ENCODE results near the gene GMDS. TPM values are rescaled to one million over a fixed set of nuclear protein-coding genes. Genes with fewer than 3 reads are reported as not detected.

The GMDS gene
- total RNA-seq, 1 donor from 2014 or later: 24.2 TPM

GRCh38 chr6:2242311-2242710 is 3.1 kb downstream of the GMDS start:
- intact Hi-C loops (cut with micrococcal nuclease): loop anchor here (10.0 kb wide), 1 partner anchor 392 kb away; no protein-coding TSS in a partner anchor

DNA sequence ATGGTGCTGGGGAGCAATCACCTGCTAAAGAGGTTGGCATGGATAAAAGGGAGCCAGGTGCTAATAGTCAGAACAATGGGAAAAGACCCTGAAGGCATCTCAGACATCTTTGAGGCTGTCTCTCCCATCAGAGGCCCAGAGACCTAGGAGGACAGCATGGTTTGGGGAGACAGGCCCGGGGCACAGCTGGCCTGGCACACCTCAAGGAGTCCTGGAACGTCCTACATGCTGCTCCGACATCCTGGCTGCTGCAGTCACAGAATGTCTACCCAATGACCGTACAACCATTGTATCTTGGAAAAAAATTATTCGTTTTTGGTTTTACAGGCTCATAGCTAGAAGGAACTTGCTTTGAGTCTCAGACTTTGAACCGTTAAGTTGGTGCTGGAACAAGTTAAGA is 4.4 kb downstream of the GMDS start:
- intact Hi-C loops (cut with micrococcal nuclease): loop anchor here (10.0 kb wide), 1 partner anchor 394 kb away; no protein-coding TSS in a partner anchor

- intact Hi-C loops (cut with micrococcal nuclease): no loop called here
Observed at GRCh38 chr6:2237001-2237400, 8.4 kb downstream of the GMDS start.

- intact Hi-C loops (cut with micrococcal nuclease): no loop called here
Observed at GRCh38 chr6:2235777-2236495, 9.5 kb downstream of the GMDS start.

DNA sequence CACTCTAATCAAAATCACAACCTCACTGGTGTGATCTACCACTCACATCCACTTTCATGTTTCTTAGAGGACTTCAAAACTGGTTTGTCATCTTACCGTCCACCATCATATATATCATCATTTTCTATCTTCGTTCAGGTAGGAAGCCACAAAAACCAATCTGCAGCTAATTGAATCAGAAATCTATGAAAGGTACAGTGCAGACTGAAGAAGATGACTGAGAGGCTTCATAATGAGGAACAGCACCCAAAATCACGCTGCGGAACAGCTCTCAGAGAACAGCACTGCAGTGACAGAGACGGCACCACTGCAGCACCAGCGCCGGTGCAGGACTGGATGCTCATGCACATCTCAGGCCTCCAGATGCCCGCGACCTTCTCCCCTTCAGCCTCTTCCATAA is 13.0 kb downstream of the GMDS start:
- intact Hi-C loops (cut with micrococcal nuclease): no loop called here

DNA sequence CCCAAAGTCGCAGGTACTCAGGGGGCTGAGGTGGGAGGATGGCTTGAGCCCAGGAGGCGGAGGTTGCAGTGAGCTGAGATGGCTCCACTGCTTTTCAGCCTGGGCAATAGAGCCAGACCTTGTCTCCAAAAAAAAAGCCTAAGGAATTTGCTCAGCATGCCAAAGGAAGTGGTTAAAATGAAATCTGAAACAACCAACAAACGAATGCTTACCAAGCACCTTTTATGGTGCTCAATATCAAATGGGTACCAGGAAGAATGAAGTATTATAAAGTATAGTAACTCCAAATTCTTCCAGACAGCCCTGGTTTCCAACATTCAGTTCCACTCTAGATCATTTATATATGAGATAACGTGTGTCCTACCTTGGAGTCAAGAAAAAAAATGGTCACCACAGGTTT is 14.0 kb downstream of the GMDS start:
- intact Hi-C loops (cut with micrococcal nuclease): no loop called here

- intact Hi-C loops (cut with micrococcal nuclease): no loop called here
Observed at GRCh38 chr6:2230659-2231277, 14.6 kb downstream of the GMDS start.

DNA sequence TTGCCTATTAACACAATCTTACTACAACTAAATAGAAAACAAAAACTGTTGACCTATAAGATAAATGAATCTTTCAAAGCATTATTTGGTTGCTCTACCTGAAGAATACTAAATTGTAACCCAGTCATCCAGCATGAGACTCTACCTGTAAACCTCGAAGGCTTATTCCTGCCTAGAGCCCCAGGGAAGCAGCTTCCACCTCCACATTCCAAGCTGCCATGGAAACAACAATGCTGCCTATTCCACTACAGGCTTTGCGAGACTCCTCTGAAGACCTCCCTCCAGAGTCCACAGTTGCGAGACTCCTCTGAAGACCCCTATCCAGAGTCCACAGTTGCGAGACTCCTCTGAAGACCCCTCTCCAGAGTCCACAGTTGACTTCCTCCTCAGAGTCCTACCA is 15.7 kb downstream of the GMDS start:
- intact Hi-C loops (cut with micrococcal nuclease): no loop called here

DNA sequence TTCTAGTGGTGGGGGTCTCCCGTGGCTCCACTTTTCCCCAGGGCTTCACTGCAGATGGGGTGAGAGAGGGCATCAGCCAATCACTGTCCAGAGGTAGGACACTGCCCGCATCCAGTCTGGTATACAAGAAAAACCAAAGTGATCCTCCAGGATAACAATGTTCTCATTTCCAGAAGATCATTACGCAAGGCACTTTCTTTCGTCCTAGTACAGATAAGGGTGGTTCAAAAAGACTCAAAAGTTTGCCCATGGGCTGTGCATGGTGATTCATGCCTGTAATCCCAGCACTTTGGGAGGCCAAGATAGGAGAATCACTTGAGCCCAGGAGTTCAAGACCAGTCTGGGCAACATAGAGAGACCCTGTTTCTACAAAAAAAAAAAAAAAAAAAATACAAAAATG is 16.4 kb downstream of the GMDS start:
- intact Hi-C loops (cut with micrococcal nuclease): no loop called here

- intact Hi-C loops (cut with micrococcal nuclease): no loop called here
Observed at GRCh38 chr6:2228392-2228791, 17.0 kb downstream of the GMDS start.

GRCh38 chr6:2226775-2227174 is 18.6 kb downstream of the GMDS start:
- intact Hi-C loops (cut with micrococcal nuclease): no loop called here

DNA sequence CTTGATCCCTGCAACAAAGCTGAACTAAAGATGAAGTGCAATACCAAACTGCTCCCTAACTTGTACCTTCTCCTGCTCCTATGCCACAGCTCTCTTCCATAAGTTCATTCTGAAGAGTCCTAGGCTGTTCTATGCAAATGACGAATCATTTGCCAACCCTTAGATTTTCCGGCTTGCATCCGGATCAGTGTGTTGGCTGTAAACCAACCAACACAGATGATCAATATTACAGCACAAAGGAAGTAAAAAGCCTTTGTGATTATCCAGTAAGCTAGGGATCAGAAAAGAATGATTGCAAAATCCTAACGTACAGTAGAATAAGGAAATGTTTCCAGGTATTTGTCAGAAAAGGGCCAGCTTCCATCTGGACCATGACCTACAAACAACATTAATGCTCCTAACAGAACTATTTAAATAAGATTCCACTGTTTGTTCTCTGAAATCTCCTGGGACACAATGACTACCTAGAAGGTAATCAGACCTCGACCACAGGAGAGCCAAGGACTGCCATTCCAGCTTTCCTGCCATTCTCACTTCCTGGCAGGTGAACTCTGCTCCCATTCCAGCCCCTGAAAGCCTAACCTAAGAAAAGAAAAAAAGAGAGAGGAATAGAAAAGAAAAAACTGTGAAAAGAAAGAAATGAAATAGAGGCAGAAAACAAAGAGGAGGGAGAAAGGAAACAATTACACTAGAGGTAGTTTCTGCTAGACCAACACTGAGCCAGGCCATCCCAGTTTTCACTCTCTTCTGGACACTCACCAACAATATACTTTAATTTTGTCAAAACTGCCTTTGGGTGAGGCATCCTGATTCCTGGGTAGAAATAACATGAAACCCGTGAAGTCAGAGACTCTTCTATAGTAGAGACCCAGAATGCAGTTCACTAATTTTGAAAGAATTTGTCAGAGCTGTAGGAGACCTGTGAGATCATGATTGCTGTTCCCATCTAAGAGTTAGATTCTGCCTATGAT is 19.7 kb downstream of the GMDS start:
- intact Hi-C loops (cut with micrococcal nuclease): no loop called here

- intact Hi-C loops (cut with micrococcal nuclease): no loop called here
Observed at GRCh38 chr6:2224847-2225382, 20.5 kb downstream of the GMDS start.

DNA sequence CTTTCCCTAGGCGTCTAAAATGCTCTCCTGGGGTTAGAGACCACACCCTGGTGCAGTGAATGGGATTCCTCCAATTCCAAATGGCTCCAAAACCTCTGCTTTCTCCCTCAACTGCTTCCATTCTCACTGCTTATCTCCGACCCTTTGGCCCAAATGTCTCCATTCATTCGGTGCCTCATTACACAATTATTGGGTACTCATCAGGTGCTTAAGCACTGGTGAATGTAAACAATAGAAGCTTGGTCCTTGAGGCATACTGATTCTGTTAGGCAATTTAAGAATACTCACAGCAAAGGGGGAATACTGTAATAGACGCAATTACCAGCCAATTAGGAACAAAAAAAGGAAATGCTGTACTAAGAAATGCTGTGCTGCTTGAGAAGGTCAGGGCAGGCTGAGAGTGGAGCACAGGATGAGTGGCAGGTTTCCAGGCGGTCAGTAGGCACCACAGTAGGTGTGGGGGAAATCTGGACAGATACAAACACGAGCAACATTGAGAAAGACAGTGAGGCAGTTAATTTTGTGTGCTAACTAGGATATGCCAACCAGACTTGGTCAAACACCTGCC is 23.0 kb downstream of the GMDS start:
- intact Hi-C loops (cut with micrococcal nuclease): loop anchor here (1.0 kb wide), 1 partner anchor 23 kb away; the partner anchor contains the start of gene GMDS

- intact Hi-C loops (cut with micrococcal nuclease): loop anchor here (1.0 kb wide), 1 partner anchor 24 kb away; the partner anchor contains the start of gene GMDS
Observed at GRCh38 chr6:2221726-2222274, 23.6 kb downstream of the GMDS start.

DNA sequence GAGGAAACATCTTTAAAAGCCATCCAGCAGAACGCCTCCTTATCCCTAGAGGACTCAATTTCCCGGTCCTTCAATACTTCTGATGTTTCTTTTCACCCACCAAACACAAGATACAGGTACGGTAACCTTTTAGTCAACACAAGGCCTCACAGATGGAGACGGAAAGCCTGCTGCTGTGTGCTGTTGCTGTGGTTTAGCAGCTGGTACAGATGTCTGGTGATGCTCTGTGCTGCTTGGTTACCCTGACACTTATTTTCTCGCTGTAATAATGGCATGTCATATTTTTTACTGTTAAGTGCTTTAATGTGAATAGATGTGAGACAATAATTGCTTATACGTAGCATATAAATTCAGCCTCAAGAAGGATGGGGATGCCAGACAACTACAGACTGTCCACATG is 25.3 kb downstream of the GMDS start:
- intact Hi-C loops (cut with micrococcal nuclease): no loop called here

DNA sequence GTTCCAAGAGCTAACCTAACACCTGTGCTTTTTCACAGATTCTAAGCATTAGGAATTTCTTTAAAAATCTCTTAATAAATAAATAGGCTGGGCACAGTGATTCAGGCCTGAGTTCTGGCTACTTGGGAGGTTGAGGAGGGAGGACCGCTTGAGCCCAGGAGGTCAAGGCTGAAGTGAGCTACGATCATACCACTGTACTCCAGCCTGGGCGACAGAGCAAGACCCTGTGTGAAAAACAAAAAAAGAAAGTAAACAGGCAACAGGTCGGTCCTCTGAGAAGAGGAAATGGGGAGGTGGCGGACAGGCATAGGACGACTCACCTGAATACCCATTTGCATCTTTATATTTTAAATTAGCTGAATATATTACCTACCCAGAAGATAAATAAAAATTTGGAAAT is 26.5 kb downstream of the GMDS start:
- intact Hi-C loops (cut with micrococcal nuclease): no loop called here

- intact Hi-C loops (cut with micrococcal nuclease): no loop called here
Observed at GRCh38 chr6:2216794-2217383, 28.5 kb downstream of the GMDS start.

DNA sequence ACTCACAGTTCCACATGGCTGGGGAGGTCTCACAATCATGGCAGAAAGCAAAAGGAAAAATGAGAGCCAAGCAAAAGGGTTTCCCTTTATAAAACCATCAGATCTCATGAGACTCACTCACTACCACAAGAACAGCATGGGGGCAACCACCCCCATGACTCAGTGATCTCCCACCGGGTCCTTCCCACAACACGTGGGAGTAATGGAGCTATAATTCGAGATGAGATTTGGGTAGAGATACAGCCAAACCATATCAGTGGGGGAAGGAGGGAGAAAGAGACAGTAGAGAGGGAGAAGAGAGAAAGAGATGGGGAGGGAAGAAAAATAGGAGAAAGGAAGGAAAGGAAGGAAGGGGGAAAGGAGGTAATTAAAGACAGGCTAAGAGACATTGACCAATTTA is 30.1 kb downstream of the GMDS start:
- intact Hi-C loops (cut with micrococcal nuclease): no loop called here

- intact Hi-C loops (cut with micrococcal nuclease): no loop called here
Observed at GRCh38 chr6:2213086-2213485, 32.3 kb downstream of the GMDS start.
